GF-D8 (cell line): ENCODE measurements around the gene APOBEC4.
A peak's percentile ranks its signal among the peaks of the same experiment; 100 is the strongest.

ENCODE experiments used
- DNase-seq: peaks from one replicate; lab custom pipeline; 2025; lab: John Stamatoyannopoulos, UW

Gene APOBEC4

DNA sequence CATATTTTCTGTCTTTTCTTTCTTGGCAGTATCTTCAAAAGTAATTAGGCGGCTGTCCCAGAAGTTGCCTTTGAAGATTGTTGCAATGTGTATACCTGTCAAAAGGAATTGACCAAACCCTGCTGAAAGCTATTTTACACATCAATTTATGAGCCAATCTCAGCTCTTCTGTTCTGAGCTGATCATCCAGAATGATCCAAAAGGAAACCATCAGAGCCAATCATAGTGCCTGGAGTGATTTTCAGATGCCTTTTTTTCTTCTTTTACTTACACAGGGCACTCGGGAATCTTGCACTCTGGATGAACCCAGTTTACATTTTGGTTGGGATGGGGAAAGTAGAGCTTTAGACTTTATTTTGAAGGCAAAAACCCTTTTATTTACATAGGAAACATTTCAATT, 21.8 kb upstream of the APOBEC4 start:
- DNase-seq = no peak

DNA sequence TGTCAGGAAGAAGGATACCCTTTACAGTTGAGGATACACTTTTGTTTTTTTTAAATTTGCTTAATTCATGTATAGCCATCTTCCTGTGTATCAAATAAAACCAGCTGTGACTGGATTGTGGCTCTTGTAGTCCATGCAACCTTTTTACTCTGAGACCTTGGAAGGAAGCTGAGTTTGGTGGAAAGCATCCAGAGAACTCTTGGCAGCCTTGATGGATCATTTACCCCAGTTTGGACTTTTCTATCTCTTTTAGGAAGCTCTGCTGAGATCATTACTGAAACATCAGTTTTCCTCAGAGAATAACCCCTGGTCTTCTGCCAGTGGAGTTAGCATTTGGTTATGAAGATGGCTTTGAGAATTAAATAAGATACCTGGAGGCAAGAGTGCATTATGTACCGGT, 21.2 kb upstream of the APOBEC4 start:
- DNase-seq = no peak

DNA sequence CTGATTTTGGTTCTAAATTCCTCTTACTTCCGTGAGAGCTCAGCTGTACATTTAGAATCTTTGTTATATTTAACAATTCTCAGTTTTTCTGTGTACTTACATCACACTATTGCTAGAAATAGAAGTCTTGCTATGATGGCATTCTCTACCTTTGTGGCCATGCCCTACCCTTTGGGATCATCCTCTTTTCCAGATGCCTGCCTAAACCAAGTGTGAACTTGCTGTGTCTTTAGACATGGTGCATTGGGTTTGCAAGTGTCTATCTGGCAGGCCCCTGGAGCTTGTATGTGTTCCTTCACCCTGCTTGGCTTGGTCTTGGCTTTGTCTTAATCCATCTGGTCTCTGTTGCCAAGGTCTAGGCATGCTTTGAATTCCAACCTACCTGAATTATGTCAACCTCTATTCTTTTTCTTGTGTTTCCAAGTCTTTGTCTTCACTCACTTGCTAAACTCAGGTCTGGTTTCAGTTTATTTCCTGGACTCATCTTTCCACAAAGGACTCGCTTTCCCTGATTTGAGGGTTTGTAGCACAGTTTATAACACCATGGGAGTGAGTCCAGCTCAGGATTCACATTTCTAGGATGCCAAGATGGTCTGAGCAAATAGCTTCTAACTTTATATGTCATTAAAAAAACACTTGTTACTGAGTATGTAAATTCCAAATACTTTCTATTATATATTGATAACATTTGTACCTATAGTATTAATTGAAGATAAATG, 20.6 kb upstream of the APOBEC4 start:
- DNase-seq = no peak

DNA sequence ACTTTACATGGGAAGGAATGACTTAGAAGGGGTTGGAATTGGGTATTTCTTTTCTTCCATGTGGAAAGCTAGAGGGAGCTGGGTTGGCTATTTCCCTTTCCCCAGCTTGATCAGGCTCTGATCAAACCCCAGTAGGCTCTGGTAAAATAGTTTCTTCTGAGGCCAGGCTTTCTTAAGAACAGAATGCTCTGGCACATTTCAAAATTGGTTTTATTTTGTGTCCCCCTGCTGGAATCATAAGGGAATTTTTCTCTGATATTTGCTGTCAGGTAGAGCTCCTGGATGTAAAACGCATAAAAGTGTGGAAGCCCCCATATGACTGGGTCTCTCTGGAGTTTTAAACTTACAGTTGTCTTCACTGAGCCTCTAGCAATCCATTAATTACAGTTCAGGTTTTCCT, 17.1 kb upstream of the APOBEC4 start:
- DNase-seq = no peak

DNA sequence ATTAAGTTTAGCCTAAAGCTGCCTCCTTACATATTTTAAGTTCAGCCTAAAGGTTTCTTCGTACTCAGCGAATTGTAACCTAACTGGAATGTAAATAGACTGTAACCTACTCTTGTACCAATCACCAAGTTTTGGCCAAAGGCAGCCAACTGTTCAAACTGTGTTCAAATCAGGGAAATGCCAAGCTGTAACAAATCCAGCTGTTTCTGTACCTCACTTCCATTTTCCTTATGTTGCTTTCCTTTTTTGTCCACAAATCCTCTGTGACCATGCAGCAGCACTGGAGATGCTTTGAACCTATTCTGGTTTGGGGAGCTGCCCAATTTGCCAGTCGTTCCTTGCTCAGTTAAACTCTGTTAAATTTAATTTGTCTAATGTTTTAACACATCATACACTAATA, 3.2 kb upstream of the APOBEC4 start:
- DNase-seq = no peak

DNA sequence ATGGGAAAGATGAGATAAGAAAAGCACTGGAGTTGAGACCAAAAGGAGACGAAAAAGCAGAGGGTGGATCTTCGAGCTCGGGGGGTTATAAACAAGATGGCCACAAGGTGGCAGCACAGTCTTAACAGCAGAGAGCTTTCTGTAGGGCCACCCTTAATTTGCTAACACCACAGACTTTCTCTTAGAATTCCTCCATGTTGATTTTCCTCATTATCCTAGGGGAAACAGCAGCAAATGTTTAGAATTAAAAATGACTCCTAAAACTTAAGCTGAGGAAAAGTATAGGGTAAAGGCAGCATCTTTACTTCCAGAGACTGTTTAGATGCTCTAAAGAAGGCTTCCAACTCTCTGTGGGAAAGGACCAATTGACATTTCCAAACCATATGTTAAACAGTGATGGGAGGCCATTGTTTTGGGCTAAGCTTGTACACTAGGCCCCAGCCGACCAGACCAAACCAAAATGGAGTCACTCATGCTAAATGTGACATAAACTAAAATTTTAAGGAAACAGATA, 2.5 kb upstream of the APOBEC4 start:
- DNase-seq = no peak

DNA sequence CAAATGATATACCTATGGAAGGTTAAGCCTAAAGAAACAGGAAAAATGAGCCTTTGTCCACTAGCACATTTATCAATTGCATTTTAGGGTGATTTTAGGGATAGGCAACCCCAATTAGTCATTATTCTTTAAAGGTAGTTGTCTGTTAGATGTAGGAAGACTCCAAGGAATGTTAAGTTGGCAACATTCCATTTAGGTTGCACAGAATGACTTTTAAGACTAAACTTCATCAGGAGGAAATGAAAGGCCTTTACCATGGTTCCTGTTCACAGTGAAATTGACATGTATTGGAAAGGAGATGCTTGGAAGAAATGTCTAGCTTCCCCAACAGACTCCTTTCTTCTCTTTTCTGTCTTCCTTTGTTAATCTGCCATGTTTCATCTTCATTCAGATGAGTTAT, 1.6 kb upstream of the APOBEC4 start:
- DNase-seq = no peak

DNA sequence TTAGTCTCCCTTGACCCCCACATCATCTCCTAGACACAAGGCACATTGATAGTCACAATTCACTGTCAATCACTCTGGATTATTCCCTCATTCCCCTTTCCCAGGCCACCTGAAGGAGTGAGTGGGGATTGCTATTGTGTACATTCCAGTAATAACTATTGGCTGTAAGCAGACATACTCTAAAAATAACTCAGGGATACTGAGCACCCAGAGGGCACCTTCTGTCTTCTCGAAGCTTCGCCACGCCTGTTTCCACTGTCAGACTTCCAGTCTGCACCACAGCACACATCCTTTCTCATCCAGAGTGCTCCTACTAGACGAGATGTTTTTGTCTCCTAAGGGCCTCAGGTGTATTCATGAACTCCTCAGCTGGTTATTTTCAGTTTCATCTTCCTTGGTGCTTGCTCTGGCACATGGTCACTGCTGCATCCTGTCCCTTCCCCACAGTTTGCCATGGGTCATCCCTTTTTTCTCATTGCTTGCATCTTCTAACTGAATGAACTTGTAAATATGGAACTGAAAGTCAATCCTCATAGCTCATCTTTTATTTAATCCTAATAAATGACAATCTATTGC, 848 bp upstream of the APOBEC4 start:
- DNase-seq = no peak

DNA sequence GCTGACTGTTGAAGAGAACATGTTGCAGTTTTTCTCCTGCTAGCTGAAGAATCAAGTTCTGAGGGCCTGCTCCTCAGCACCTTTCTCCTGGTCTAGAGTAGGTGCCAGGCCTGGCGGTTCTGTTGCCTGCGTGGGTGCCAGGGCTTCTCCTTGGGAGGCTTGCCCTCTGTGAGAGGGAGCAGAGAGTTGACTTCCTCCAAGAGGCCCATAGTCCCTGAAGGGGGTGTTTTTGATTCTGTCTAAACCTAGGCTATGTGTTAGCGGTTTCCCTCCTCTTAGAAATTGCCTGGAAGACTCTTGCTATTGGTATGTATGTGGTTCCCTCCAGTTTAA, 312 bp upstream of the APOBEC4 start:
- no peak for DNase-seq

DNA sequence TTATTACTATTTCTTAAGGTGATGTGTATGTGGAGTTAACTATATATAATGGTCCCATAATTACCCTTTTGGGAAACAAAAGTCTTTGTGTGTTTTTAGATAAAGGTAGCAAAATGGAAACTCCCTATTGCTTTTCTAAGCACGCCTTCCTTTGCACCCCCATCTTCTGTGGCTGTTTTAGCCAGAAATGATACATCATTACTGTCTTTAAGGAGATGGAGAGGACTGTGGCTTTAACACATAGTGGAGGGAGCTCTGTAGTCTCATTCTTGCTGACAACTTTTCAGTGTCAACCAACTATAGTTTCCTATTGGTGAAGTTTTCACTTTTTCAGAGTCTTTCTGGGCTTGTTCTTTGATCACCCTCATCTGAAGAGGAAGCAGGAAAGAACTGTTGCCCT, 1.0 kb downstream of the APOBEC4 start:
- no peak for DNase-seq

DNA sequence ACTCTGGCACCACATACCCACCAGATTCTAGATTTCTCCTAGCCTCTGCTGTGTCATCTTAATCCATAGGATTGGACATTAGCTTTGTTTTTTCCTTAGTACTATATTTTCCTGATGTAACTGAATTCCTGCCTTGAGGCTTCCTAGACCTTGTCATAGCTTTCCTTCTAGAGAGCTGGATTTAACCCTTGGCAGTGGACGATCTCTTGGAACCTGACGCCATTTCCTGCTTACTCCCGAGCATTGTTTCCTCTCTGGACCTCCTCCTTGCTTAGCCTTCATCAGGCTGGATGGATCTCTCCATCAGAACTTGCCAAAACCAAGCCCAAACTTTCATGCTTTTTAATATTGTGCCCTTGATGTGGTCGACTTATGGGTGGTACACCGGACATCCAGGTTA, 1.5 kb downstream of the APOBEC4 start:
- no peak for DNase-seq

DNA sequence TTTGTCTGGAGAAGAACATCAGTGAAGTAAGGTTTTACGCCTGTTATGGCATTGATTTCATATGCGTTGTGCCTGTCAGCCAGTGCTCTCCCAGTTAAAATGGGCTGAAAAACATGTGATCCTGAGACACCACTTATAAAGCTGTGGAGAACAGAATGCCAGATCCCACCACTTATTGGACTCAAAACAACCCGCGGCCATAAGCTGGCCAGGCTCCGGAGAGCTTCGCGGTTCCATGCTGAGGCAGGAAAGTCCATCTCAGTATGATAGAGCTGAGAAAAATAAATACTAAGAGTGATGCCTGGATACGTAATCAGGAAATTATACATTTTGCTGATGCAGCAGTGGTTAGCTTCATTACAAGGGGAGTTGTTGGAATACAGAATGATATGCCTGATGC, 5.1 kb downstream of the APOBEC4 start:
- DNase-seq = no peak

DNA sequence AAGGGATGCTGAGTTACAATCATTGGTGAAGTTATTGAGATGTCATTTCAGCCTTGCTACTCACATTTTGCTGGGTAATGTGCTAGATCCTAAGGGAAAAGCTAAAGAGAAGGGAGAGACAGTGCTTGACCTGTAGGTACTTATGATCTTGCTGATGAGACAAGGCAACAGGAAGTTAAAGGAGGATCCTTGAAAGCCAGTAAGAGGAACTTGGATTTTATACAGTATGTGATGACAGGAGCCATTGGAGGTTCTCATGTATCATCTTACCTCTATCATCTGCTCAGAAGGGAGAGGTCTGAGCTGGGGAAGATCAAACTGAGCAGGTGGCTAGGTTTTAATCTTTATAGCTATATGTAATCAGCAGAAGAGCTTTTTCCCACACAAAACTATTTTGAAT, 6.3 kb downstream of the APOBEC4 start:
- DNase-seq = no peak

DNA sequence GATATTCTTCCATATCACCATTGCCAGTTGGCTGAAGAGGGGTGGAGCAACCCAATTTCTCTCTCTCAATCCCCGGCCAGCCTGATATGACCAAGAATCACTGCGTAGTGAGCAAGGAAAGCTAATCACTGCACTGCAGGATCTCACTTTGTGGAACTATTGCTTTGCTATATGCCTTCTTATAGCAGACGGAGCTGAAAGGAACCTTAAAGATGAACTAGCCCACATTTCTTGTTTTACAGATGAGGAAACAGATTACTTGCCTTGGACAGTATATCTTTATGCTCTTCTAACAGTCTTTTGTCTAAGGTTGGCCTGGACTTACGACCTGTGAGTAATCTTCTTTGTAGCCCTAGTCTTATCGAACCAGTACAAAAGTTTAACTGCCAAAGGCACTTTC, 7.6 kb downstream of the APOBEC4 start:
- no peak for DNase-seq

DNA sequence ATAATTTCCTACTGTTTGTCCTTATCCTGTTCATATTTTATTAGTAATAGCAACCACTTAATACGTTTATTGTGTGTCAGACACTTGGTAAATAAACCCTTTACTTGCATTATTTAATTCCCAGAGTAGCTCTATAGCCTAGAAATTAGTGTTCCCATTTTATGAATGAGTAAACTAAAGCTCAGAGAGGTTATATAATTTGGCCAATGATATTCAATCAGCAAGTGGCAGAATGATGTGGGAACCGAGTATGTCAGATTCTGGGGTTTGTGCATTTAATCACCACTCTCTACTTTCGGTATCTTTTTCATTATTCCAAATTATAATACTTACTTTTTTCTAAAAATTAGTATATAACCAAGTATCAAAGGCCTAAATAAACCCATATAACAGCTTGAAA, 10.9 kb downstream of the APOBEC4 start:
- DNase-seq = no peak

DNA sequence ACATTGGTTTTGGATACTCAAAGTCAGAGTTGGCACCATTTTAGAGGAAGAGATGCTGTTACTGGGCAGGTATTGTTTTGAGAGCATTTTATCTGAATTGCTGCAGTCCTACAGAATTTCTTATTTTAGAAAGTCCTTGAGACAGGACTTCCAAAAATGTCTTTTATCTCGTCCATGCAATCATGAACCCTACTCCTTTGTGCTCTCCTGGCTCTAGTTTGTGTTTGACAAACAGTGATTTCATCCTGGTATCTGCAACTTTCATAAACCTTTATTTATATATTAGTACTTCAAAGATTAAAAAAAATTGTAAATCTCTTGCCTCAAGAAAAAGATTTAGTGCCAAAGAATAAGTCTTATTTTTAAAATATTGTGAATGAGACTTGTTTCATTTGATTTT, 12.9 kb downstream of the APOBEC4 start:
- no peak for DNase-seq

DNA sequence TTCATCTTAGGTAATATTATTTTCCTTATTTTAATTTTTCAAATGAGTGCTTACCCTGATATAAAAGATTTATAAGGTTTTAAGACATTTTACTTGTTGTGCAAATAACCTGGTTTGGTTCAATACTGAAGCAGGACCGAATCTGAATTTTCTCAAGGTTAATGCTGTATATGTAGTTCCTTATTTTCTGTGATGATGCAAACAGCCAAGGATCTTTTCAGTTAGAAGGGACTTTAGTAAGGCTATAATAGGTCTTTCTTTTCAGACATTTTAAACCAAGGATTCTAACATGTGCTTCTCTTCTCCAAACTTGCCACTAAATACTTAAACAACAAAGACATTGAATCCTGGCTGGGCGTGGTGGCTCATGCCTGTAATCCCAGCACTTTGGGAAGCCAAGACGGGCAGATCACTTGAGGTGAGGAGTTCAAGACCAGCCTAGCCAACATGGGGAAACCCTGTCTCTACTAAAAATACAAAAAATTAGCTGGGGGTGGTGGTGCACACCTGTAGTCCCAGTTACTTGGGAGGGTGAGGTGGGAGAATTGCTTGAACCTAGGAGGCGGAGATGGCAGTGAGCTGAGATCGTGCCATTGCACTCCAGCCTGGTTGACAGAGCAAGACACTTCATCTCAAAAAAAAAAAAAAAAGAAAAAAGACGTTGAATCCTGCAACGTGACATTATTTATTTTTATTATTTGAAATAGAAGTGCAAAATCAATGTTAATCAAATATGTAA, 14.3 kb downstream of the APOBEC4 start:
- no peak for DNase-seq

DNA sequence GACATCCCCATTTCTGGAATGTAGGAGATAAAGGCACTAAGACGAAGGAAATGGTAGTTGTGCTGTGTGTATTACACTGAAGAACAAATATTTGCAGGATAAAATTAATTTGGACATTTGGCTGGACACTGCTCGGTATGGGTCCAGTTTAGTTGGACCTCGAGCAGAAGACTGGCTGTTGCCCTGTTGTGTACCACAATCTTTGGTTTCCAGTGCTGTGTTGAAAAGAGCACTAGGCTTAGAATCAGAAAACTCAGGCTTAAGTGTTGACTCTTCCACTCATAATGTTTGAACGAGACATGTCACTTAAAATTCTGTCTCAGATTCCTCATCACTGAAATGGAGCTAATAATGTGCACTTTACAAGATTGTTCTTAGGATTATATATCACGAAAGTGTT, 16.3 kb downstream of the APOBEC4 start:
- DNase-seq = no peak

DNA sequence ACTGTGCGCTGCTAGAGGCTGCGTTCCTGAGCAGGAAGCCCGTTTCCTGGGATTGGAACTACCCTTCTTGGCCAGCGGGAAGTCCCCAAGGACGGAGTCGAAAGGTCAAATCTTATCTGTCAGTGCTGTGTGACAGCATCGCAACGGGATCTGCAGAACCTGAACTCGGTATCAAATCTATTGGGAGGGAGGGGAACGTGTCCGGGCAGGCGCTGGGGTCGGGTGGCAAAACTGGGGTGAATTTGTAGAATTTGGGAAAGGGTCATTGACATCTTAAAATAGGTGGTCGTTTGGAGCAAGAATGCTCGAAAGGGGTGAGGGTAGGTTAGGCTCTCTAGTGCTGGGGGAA, 16.8 kb downstream of the APOBEC4 start:
- DNase-seq = no peak

DNA sequence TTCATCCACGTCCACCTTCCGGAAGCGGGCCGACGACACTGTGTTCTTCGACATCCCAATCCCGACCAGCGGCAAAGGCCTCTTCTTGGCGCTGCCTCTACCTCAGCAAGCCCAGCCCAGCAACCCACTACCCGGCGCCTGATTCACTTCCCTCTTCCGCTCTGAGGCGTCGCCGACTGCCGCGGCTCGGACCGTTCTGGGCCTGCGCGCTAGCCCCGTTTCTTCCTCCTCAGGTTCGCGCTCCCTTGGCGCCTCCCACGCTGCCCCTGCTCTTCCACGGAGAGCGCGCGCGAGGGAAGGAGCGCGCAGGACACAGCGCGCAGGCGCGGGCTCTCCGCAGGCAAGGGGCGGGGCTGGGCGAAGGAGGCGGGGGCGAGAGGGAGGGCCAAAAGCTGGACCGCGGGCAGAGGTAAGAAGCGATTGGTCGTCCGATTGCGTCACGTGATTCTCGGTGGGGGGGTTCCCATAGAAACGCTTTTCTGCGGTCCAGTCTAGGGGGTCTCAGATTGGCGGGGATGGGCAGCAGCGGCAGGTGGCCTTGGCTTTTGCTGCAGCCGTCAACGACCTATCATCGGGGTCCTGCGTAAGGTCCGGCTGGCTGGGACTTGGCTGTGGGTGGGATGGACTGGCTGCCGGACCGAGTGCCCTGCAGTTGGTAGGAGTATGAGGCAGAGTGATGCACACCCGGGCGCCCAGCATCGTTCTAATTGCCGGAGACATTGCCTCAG, 17.3 kb downstream of the APOBEC4 start, which contains the start of gene ARPC5:
Gene ARPC5, minus strand, starts transcription at position 178 of the 728 bp plus-strand sequence. Its CDS starts 124 bp downstream, at position 54.
- DNase-seq = peak; percentile 92

DNA sequence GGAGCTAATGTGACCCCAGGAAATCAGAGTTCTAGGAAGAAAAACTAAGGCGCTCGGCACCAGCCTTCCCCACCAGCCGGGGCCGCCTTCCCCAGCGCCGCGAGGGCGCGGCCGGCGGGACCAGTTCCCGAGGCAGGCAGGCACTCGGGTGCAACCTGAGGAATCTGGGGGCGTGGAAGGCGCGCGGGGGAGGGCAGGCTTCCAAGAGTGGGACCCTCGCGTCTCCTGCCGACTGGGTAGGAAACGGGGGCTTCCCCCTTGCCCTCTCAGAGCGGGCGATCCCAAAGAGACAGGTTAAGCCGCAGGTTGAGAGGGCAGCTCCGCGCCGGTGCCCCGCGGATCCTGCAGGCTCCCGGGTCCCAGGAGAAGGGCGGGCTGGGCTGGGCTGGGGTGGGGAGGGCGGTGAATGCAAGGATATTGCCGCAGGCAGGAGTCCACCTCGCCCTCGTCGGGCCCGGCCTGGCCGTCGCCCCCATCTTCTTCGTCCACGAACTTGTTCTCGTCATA, 18.0 kb downstream of the APOBEC4 start:
- no peak for DNase-seq

DNA sequence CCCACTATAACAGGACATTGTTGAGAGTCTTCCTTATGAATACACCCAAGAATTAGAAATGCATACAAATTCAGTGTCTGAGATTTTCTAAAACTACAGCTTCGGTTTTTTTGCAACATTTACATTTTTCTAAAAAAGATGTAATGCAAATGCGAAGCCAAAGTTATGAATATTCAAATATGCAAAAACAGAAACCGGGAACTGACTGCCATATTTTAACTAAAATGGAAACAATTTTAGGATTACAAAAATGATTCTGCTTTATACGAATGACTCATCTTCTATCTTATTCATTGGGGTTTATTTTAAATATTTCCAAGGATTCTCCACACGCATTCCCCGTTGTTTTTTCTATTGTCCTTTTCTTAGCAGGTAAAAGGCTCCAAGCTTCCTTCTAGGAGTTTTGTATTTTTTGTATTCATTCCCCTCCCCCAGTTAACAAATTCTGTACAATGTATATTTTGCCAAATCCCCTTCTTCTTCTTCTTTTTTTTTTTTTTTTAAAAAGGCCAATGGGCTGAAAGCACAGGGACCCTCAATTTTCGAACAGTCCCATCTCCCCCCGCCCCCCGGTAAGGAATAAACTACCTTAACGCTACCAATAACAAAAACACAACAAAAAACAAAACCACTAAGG, 18.6 kb downstream of the APOBEC4 start:
- DNase-seq = no peak
